ENCODE data around the gene DCC.

GRCh38 chr18:53153800-53154199, 813.8 kb downstream of the DCC start:
- no peak for TF ChIP-seq CTCF (IDR thresholded peaks at IDR 0.05)
- no peak for TF ChIP-seq EP300 (IDR thresholded peaks at IDR 0.05)
- TF ChIP-seq POLR2A (IDR thresholded peaks at IDR 0.05): no peak

All from tibial nerve (tissue), 4 donors.